ENCODE data around the gene P2RY11.

- TF ChIP-seq FOXK2 (IDR thresholded peaks at IDR 0.05) (no peak), HDGF (IDR thresholded peaks at IDR 0.05; ENCODE audit: borderline replicate concordance) (no peak), BHLHE40 (IDR thresholded peaks at IDR 0.05; ENCODE audit: borderline replicate concordance) (no peak), CTBP1 (IDR thresholded peaks at IDR 0.05; ENCODE audit: borderline replicate concordance) (no peak), FOXM1 (IDR thresholded peaks at IDR 0.05; ENCODE audit: borderline replicate concordance) (no peak), PKNOX1 (IDR thresholded peaks at IDR 0.05) (no peak)
These were observed 49.7 kb upstream of the P2RY11 start for GRCh38 chr19:10061717-10062310.

Measured in HEK293T (cell line).